Left cardiac atrium (tissue), 4 donors: Measurements from ENCODE around the gene SLC4A4. TPM values are rescaled to one million over a fixed set of nuclear protein-coding genes. Genes with fewer than 3 reads are reported as not detected.

Experiments
- ATAC-seq, 2 donors: fragments of 200-7000 bp; cut with Tn5 transposase; one replicate each; pipeline ENCODE4 v1.9.1; 2020; ENCODE audit warnings: mild to moderate bottlenecking in 2 of 2, moderate library complexity in 2 of 2
- DNase-seq: peaks from one replicate; pipeline ENCODE4 v3.0.0-alpha.2; 2020
- intact Hi-C, 2 donors: fragments of 100-400 bp; cut with DNase I; formaldehyde crosslinking; loops; one replicate each; pipeline versions ENCODE4 v1.14.1 to v1.15.1; 2022 to 2023
- long read RNA-seq: library from polyadenylated mRNA; unstranded; transcript quantifications from one replicate; pipeline ENCODE4 v2.0.0, GENCODE V29; 2021
- total RNA-seq, 2 donors: library from RNA; stranded (reverse); fragmentation: NEBNext Ultra II Directional; extraction: Animal tissue kit (Norgen Biotek cat#: 25700); gene quantifications; one replicate each; pipeline ENCODE4 v1.2.1, GENCODE V29; 2021
- donor health status: DM: no; HTN: yes; CAD: no.
- donor health status: DM: no; HTN: yes; CAD: no; lungs with severe emphysema.
- donor health status: DM: yes; HTN: yes; CAD: no.
- donor health status: Dilated cardiomyopathy.

Gene SLC4A4
- 10 to 100 TPM; 18.6 to 22.8 TPM for total RNA-seq
- long read RNA-seq, partial matches to known transcripts = 11 of 14 reads
- long read RNA-seq, other reads (novel, unspliced or antisense) = 3 of 14 reads

- DNase-seq (no peak), ATAC-seq (peak in 1 of 2 donors; percentile 58)
- intact Hi-C loops = no loop called here
Observed at GRCh38 chr4:71338846-71339593, at the start of gene SLC4A4. Gene SLC4A4, plus strand, starts transcription at chr4:71339020.

- no peak for DNase-seq
- intact Hi-C loops = no loop called here
- peak; percentile 71 to 77 for ATAC-seq
Observed at GRCh38 chr4:71290074-71290473, 48.7 kb upstream of the SLC4A4 start.

GRCh38 chr4:71290476-71290875, 48.3 kb upstream of the SLC4A4 start:
- intact Hi-C loops = no loop called here
- ATAC-seq (no peak), DNase-seq (no peak)

- intact Hi-C loops = no loop called here
Observed at GRCh38 chr4:71292228-71292627, 46.6 kb upstream of the SLC4A4 start.

GRCh38 chr4:71293705-71294104, 45.1 kb upstream of the SLC4A4 start:
- ATAC-seq = peak in 1 of 2 donors; percentile 86
- intact Hi-C loops = no loop called here

More at GRCh38 chr4:71292228-71292627, 46.6 kb upstream of the SLC4A4 start:
- ATAC-seq (no peak), DNase-seq (no peak)

GRCh38 chr4:71294301-71294700, 44.5 kb upstream of the SLC4A4 start:
- peak in 1 of 2 donors; percentile 36 for ATAC-seq

More at GRCh38 chr4:71293705-71294104, 45.1 kb upstream of the SLC4A4 start:
- DNase-seq = no peak

GRCh38 chr4:71296945-71297344, 41.9 kb upstream of the SLC4A4 start:
- ATAC-seq (peak in 1 of 2 donors; percentile 17), DNase-seq (no peak)
- intact Hi-C loops = no loop called here

More at GRCh38 chr4:71294301-71294700, 44.5 kb upstream of the SLC4A4 start:
- intact Hi-C loops = no loop called here
- DNase-seq = no peak

GRCh38 chr4:71300362-71300761, 38.5 kb upstream of the SLC4A4 start:
- DNase-seq (no peak), ATAC-seq (no peak)
- intact Hi-C loops = no loop called here

GRCh38 chr4:71300964-71301363, 37.9 kb upstream of the SLC4A4 start:
- peak; percentile 11 to 16 for ATAC-seq
- no peak for DNase-seq
- intact Hi-C loops = no loop called here

- intact Hi-C loops = no loop called here
- no peak for DNase-seq
- no peak for ATAC-seq
Observed at GRCh38 chr4:71303287-71303686, 35.5 kb upstream of the SLC4A4 start.

GRCh38 chr4:71303850-71304249, 35.0 kb upstream of the SLC4A4 start:
- intact Hi-C loops = no loop called here
- no peak for DNase-seq
- no peak for ATAC-seq

GRCh38 chr4:71304289-71304850, 34.5 kb upstream of the SLC4A4 start:
- intact Hi-C loops = no loop called here
- DNase-seq (no peak), ATAC-seq (no peak)

GRCh38 chr4:71307729-71308128, 31.1 kb upstream of the SLC4A4 start:
- intact Hi-C loops = no loop called here
- ATAC-seq = no peak
- no peak for DNase-seq

GRCh38 chr4:71322425-71322824, 16.4 kb upstream of the SLC4A4 start:
- intact Hi-C loops = no loop called here
- no peak for DNase-seq
- ATAC-seq = peak; percentile 63 to 89

- no peak for ATAC-seq
- DNase-seq = no peak
- intact Hi-C loops = no loop called here
Observed at GRCh38 chr4:71333368-71333767, 5.5 kb upstream of the SLC4A4 start.

- intact Hi-C loops = no loop called here
- ATAC-seq = no peak
Observed at GRCh38 chr4:71333960-71334359, 4.9 kb upstream of the SLC4A4 start.

GRCh38 chr4:71334465-71334882, 4.3 kb upstream of the SLC4A4 start:
- peak in 1 of 2 donors; percentile 64 for ATAC-seq
- DNase-seq = no peak
- intact Hi-C loops = no loop called here

More at GRCh38 chr4:71333960-71334359, 4.9 kb upstream of the SLC4A4 start:
- no peak for DNase-seq

GRCh38 chr4:71343670-71344466, 5.0 kb downstream of the SLC4A4 start:
- DNase-seq (no peak), ATAC-seq (no peak)
- intact Hi-C loops = no loop called here

- intact Hi-C loops = no loop called here
- DNase-seq (no peak), ATAC-seq (no peak)
Observed at GRCh38 chr4:71346710-71347109, 7.9 kb downstream of the SLC4A4 start.

- DNase-seq (no peak), ATAC-seq (no peak)
- intact Hi-C loops = no loop called here
Observed at GRCh38 chr4:71348586-71348985, 9.8 kb downstream of the SLC4A4 start.
